ENCODE data around the gene MOB3B.
A peak's percentile ranks its signal among the peaks of the same experiment; 100 is the strongest.
"Not testable (repeated sequence)": the region's sequence is repeated elsewhere in the genome, so short reads cannot be mapped to it uniquely, and the experiment has no call there.

MOB3B gene

DNA sequence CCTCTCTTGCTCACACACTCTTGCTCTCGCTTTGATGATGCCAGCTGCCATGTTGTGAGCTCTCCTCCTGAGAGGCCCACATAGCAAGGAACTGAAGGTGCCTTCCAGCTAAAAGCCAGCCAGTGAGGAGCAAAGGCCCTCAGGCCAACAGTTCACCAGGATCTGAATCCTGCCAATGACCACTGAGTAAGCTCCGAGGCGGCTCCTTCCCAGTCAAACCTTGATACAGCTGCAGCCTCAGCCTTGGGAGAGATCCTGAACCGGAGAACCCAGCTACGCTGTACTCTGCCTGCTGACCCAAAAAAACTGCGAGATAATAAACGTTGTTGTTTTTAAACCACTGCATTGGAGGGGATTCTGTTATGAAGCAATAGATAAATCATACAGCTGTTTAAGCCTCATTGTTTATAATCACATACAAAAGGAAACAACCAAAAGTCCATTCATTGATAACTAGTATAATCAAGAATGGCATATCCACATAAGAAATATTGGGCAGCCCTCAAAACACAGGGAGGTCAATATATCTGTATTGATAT is 54.5 kb downstream of the MOB3B start:
- no peak for DNase-seq (ENCODE audit: low read depth)

DNA sequence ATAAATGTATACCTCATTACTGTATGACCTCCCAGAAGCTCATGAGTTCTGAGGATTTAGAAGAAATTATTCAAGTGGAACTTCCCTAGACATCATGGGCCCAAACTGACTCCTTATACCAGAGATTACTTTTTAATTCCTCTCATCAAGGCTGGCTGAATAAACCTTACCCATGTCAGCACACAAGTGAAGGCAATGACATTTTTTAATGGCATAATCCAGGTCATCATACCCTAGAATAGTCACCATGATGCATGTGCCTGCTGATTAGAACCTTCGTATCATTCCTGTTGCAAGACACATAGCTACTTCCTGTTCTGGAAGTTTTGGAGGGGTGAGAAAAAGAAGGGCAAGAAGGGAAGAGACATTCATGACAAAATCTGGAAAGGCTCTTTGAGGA is 55.3 kb downstream of the MOB3B start:
- DNase-seq (ENCODE audit: low read depth), result no peak

DNA sequence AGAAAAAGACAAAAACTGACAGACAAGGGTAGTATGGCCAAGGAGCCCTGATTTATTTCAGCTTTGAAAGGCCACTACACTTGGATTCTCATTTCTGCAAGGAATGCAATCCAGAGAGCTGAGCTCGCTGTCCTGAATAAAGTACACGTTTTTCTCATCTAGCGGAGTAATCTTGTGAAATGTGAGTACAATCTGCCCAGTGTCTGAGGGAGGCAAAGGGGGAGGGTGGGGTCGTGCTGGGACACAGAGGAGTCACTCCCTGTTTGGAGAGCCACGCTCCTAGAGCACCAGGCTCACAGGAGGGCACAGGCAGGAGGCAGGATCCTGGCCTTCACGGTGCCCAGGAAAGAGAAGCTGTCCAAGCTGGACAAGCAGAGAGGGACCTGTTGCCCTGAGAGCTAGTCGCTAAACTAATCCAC is 56.5 kb downstream of the MOB3B start:
- peak; percentile 54 for DNase-seq (ENCODE audit: low read depth)

DNA sequence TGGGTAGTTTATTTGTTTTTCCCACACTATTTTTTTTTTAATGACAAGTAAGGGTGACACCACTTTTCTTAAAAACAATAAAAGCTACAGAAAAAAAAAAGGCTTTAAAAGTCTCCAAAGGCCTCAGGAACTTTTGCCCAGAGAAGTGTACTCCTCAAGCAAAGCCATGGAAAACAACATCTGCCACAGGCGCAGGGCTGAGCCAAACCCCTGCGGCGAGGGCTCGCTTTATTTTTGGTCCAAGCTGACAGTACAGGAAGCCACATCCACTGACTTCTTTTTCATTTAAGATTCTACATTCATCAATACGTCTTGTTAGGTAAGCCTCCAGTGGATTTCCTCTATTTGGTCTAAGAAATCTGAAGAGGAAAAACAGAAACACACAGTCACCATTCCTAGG is 57.4 kb downstream of the MOB3B start:
- peak; percentile 20 for DNase-seq (ENCODE audit: low read depth)

DNA sequence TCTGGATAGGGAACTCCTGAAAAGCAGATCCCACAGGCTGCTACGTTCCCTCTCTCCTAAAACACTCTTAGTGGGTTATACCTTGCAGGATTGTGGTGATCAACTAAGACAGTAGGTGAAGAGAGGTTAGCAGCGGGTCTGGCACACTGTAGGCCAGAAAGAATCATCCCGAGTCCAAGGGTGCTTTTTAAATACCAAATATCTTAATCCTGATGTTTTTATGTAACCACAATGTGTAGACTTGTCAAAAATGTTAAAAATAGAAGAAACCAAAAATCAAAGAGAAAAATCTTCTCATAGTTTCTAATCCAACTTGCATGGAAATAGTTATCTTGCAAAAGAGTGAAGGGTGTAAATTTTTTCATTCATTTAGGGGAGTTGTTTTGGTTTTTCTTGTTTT is 57.8 kb downstream of the MOB3B start:
- DNase-seq (ENCODE audit: low read depth), result no peak

DNA sequence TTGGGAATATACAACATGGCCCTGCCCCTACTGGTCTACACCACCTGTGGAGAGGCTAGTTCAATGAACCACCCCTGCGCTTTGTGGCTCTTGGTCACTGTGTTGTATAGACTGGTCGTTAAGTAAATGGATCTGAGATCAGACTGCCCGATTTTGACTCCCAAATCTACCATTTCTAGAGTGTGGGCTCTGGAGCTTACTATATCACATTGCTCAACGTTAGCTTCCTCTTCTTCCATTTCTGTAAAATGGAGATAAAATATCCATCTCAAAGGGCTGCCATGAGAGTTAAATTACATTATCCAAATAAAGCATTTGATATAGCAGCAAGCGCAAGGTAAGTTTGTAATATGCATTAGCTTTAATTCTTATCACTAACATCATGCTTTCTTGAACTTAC is 58.2 kb downstream of the MOB3B start:
- no peak for DNase-seq (ENCODE audit: low read depth)

DNA sequence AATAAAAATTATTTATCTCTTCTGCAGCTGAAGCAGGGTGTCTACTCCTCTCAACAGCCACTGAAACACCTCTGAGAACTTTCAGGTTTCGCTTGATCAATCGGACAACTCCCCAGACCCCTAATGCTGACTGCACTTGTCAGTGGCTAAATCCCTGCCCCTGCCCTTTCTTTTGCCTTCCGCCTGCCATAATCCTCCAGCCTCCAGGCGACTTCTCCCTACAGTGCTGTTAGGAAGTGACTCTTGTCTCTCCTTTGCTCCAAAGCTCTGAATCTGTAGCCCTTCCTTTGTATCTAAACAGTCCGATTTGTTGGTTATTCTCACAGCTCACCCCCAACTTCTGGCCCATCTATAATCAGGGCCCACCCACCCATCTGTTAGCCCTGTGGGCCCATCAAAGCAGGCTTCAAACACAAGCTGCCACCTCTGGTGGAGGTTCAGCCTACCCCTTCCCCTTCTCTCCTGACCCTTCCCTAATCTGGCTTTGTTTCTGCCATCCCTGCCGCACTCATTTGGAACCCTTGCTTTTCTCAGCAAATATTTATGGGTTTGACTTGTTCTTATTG is 59.2 kb downstream of the MOB3B start:
- no peak for DNase-seq (ENCODE audit: low read depth)

DNA sequence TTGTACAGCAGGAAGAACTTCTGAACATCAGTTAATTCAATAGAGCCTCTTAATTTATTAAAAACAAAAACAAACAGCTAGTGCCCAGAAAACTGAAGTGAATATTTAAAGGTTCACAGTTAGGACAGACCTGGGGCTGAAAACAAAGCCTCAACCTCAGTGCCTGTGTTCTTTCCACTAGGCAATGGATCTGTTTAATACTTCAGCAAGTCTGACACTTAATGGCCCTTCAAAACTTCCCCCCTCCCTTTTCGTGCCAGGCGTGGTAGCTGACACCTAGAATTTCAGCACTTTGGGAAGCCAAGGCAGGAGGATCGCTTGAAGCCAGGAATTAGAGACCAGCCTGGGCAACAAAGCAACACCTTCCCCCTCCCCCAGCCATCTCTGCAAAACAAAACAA is 60.1 kb downstream of the MOB3B start:
- no peak for DNase-seq (ENCODE audit: low read depth)

DNA sequence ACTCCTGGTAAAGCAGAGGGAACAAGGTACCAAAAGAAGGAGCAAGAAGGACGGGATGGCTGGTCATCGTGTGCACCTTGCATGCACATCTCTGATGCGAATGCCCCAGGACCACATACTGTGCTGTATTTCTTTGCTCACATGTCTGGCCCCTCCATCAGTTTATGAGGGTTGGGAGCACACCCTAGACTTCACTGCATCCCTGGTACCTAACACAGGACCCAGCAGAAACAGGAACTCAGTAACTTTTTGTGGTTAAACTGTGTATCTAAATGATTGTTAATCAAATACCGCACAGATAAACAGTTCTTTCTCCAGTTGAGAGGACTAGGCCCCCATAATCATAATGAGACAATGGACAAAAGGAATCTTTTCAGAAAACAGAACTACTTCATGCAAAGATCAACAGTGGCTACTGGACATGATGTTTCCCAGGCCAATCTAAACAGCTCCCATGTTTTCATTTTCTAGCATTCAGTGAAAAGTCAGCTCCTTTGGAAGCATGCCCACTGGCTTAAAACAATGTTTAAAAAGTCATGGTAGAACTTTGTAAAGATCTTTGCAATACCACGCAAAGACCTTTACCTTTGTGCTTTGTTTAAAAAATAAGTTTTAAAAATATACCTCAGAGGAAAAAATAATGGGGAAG is 61.0 kb downstream of the MOB3B start:
- no peak for DNase-seq (ENCODE audit: low read depth)

DNA sequence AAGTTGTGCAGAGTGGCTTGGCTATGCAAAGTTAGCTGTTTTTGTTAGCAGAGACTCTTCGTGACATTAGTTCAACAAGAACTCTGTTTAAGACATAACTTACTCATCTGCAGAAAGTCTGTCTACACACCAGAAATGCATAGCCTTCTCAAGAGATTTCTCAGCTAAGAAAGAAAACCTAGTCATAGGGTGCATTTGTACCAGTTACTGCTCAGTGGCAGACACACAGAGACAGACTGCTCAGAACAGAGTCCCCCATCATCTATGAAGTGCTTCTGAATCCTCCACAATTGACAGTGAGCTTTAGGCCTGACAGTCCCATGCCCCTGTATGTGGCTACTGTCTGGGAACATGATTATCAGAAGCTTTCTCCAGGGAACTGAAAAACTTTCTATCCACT is 61.6 kb downstream of the MOB3B start:
- DNase-seq (ENCODE audit: low read depth), result no peak

DNA sequence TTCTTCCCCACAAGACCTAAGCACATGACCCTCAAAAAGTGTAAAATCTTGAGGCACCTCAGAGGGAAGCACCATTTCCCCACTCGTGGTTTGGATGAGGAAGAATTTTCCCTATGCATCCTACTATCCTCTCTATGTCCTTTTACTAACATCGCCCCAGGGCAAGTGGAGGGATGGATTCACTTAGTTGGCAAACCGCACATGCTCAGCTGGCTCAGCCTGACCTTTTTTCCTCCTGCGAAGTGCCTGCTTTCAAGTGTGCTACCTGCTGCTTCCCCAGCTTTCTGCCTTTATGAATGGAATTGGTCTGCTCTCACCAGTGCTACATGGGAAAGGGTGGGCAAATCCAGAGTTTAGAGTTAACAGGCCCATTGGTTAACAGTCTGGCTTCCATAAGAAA is 62.1 kb downstream of the MOB3B start:
- DNase-seq (ENCODE audit: low read depth), result no peak

DNA sequence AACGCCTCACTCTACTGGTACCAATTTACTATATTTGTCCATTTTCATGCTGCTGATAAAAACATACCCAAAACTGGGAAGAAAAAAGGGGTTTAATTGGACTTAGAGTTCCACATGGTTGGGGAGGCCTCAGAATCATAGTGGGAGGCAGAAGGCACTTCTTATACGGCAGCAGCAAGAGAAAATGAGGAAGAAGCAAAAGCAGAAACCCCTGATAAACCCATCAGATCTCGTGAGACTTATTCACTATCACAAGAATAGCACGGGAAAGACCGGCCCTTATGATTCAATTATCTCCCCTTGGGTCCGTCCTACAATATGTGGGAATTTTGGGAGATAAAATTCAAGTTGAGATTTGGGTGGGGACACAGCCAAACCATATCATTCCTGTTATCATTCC is 63.1 kb downstream of the MOB3B start:
- DNase-seq (ENCODE audit: low read depth), result not testable (repeated sequence)

DNA sequence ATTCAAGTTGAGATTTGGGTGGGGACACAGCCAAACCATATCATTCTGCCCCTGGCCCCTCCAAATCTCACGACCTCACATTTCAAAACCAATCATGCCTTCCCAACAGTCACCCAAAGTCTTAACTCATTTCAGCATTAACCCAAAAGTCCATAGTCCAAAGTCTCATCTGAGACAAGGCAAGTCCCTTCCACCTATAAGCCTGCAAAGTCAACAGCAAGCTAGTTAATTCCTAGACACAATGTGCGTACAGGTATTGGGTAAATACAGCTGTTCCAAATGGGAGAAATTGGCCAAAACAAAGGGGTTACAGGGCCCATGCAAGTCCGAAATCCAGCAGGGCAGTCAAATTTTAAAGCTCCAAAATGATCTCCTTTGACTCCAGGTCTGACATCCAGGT is 64.7 kb downstream of the MOB3B start:
- DNase-seq (ENCODE audit: low read depth), result not testable (repeated sequence)

DNA sequence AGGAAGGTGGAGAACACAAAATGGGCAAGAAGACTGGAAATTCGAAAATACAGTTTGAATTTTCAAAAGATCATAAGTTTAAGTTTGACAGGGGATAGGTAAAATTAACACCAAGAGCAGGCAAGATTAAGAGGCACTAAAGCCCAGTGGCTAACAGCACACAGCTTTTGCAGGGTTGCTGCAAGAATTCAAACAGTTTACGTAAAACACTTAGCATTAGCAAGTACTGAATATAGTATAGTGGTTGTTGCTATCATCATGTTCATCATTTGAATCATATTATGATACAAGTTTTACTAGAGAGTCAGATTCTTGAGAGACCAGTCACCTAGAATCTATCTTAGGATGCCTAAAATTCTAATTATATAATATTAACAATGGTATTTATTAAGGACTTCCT is 66.8 kb downstream of the MOB3B start:
- no peak for DNase-seq (ENCODE audit: low read depth)

DNA sequence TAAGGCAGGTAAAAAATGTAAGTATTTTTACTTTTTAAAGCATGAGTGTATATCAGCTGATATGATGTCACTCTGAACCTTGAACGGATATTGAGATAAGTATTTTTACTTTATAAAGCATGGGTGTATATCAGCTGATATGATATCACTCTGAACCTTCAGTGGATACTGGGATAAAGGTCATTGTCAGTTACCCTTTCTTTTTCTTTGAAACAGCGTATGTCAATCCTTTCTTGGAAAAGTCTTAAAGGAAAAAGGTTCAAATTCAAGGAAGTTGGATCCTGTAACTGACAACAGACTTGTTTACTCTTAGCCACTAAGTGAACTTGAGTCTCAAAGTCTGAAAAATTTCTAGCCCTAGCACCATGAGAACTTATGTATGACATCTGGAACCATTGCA is 67.2 kb downstream of the MOB3B start:
- no peak for DNase-seq (ENCODE audit: low read depth)

DNA sequence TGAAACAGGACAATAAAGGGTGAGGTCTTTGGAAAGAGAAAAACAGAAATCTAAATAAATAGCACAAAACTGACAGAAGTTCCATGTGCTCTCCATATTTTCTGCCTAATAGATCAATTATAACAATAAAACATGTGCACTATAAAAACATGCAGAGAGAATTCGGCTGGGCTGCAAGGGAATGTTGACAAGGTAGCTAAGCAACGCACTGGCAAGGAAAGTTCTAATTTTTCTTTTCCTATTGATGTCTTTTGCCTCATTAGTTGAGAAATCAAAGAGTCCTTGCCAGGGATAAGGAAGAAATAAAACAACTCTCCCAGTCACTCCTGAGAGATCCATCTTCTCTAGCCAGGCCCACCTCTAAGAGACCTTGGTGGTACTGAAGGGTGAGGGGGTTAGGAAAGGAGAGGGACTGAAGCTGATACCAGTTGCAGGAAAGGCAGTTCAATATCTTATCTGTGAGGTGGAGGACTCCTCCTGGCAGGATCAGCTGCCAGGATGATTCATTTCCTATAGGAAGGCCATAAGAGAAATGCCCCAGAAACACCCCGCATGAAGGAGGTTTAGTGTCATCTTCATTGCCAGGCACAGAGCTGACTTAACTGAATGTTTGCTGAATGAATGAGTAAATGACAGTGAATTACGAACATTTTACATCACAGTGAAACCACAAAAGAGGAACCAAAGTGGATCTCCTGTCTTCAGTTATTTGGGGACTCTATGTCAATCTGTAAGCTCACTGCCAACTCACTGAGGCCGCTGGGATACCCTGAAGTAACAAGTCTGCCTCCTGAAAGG is 69.2 kb downstream of the MOB3B start:
- peak; percentile 3 for DNase-seq (ENCODE audit: low read depth)

DNA sequence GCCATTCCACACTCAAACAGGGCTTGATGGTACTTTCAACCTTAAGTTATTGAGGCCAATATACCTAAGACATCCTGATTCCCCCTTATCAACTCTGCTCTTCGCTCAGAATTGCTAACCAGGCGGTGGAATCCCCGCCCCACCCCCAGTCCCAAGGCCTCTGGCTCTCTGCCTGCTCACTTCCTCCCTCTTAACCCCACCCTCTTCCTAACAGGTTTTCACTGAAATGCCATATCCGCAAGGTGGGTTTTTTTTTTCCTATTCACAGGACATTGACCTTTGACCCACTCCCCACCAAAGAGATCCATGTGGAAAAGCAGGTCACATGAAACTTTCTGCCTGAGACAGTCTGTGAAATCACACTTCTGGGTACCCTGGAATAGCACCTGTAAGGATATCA is 72.2 kb downstream of the MOB3B start:
- no peak for DNase-seq (ENCODE audit: low read depth)

DNA sequence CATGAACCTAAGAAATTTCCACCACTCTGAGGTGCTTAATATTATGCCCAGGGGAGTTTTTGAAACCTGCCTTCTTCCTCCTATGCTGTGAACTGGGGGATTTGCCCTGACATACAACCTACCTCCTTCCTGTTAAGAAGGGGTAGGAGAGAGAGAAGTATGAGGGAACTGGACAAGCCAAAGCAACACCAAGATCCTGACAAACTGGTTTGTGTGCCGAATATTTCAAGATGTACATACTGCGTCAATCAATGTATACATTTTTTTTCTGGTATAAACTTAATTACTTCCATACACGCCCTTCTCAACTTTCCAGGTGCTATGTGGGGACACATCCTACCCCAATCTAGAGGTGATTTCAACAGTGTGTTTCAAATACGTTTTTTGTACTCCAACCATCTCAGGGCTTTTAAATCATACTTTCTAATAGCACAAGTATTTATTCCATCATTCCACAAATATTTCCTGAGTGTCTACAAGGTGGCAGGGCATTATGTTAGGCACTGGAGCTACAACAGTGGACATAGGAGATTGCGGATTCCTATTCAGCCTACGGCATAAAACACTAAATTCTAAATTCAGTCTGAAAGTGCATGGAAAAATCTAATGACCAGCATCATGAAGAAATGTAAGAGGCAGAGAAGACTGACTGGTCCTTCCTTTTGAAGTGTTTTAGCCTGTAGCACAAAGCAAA is 75.6 kb downstream of the MOB3B start:
- DNase-seq (ENCODE audit: low read depth), result no peak

DNA sequence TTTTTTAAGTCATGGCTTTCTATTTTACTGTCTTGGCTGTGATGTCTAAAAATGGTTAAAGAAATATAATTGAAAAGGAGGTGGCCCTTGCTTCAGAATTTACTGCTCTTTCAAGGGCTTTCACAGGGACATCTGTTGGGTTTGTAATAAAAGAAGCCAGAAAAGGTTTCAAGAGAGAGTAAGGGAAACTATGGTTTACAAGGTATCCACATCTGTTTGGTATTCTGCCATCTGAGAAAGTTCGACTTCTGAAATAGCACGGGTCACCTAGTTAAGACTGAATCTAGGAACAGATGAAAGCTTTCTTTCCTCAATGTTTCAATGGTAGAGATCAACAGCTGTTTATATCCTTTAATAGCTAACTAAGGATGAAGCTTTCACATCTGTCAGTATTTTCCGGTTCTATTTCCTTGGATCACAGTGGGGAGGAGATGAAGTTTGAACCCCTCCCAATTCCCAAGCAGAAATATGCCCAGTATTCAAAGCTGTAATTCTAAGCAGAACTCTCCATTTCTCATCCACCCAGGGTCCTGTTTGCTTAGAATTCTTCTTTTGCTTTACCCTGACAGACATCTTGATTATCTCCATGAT is 78.3 kb downstream of the MOB3B start:
- no peak for DNase-seq (ENCODE audit: low read depth)

DNA sequence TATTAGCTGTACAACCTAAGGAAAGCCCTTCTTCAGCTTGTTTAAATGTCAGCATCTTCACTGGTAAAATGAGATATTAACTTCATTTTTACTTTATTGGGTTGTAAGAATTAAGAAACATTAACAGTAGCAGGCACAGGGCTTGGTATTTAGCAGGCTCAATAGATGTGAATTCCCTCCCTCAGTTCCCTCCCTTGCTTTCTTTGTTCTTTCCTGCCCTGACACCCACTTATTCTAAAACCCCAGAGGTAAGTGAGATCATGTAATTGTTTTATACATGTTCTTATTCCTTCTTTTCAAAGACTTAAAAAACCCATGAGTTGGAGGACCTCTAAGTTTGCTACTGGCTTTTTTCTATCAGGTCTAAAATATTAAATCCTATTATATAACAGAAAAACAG is 78.9 kb downstream of the MOB3B start:
- no peak for DNase-seq (ENCODE audit: low read depth)

DNA sequence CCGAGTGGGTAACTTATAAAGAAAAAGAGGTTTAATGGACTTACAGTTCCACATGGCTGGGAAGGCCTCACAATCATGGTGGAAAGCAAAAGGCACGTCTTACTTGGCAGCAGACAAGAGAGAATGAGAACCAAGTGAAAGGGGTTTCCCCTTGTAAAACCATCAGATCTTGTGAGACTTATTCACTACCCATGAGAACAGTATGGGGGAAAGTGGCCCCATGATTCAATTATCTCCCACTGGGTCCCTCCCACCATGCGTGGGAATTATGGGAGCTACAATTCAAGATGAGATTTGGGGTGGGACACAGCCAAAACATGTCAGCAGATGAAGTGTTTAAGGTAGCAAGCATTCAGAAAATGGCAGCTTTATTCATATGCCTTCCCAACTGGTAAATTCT is 81.3 kb downstream of the MOB3B start:
- DNase-seq (ENCODE audit: low read depth), result not testable (repeated sequence)

DNA sequence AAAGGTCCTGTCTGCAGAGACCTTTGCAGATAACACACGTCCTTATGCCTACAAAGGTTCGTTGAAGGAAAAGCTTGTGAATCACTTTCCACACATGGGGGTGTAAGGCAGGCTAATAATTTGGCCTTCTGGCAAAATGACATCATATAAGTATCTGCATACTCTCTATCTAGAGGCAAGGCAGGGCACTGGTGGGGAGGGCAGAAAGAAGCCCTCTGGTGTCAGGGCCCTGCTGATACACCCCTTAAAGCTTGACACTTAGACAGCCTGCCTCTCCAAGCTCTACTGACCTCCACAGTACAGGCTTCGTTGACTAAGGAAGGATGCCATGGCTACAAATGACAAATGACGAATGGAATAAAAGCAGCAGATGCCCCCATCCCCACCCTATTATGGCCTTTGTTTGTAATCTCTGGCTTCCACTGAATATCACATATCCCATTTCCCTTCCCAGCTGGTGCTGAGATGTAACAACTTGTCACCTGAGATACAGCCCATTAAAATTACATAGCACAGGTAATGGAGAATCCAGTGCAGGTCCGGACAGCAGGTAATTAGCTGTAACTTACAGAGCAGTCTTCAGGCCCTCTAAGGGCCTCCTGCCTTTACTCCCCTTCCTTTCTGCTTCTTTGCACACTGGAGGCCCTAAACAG is 82.5 kb downstream of the MOB3B start:
- no peak for DNase-seq (ENCODE audit: low read depth)
